GM23338 (cell line): ENCODE results near the gene ALG9. TPM values are rescaled to one million over a fixed set of nuclear protein-coding genes. Genes with fewer than 3 reads are reported as not detected.

Experiments used
- ATAC-seq: fragments of 200-7000 bp; cut with Tn5 transposase; 3 replicates; pipeline ENCODE4 v1.9.1; 2020
- DNase-seq: peaks from one replicate; pipeline ENCODE4 v3.0.0-alpha.2; 2015; ENCODE audit warnings: low spot score
- H2AFZ ChIP-seq: fragments of 200-600 bp; sonication (generic); 2 replicates; pipeline ENCODE4 v1.8.0; 2016; ENCODE audit warnings: antibody characterized with exemption, mild to moderate bottlenecking, moderate library complexity
- H3F3A ChIP-seq: fragments of 200-600 bp; sonication (generic); replicated peaks from 2 replicates; pipeline ENCODE4 v1.8.0; 2017; ENCODE audit warnings: antibody characterized with exemption, mixed run types, low read depth
- H3K27ac ChIP-seq: fragments of 200-600 bp; sonication (generic); 2 replicates; pipeline ENCODE4 v1.6.1; 2016; ENCODE audit warnings: low read depth
- H3K27me3 ChIP-seq: fragments of 200-600 bp; sonication (generic); 2 replicates; pipeline ENCODE4 v1.8.0; 2016; ENCODE audit warnings: mild to moderate bottlenecking, mixed run types, moderate library complexity; ENCODE audit not compliant: insufficient read depth
- H3K36me3 ChIP-seq: fragments of 200-600 bp; sonication (generic); 2 replicates; pipeline ENCODE4 v1.8.0; 2016; ENCODE audit warnings: mild to moderate bottlenecking; ENCODE audit not compliant: insufficient read depth
- H3K4me1 ChIP-seq: fragments of 200-600 bp; sonication (generic); 2 replicates; pipeline ENCODE4 v1.8.0; 2016; ENCODE audit warnings: mild to moderate bottlenecking, moderate library complexity; ENCODE audit not compliant: insufficient read depth
- H3K4me2 ChIP-seq: fragments of 200-600 bp; sonication (generic); 2 replicates; pipeline ENCODE4 v1.7.1; 2017; ENCODE audit warnings: mixed run types
- H3K4me3 ChIP-seq: fragments of 200-600 bp; sonication (generic); 2 replicates; pipeline ENCODE4 v1.6.1; 2016; ENCODE audit warnings: mixed run types
- H3K79me2 ChIP-seq: fragments of 200-600 bp; sonication (generic); replicated peaks from 2 replicates; pipeline ENCODE4 v1.8.0; 2017; ENCODE audit warnings: mild to moderate bottlenecking; ENCODE audit not compliant: insufficient read depth
- H3K9me2 ChIP-seq: fragments of 200-600 bp; sonication (generic); 2 replicates; pipeline ENCODE4 v1.8.0; 2017; ENCODE audit not compliant: insufficient read depth
- H4K20me1 ChIP-seq: fragments of 200-600 bp; sonication (generic); replicated peaks from 2 replicates; pipeline ENCODE4 v1.8.0; 2017; ENCODE audit warnings: mild to moderate bottlenecking; ENCODE audit not compliant: insufficient read depth
- H3K27ac Mint-ChIP-seq: 2 replicates; pipeline ENCODE4 v1.8.0; 2020; ENCODE audit warnings: inconsistent platforms, mild to moderate bottlenecking, moderate library complexity, mixed read lengths
- H3K27me3 Mint-ChIP-seq: 3 replicates; pipeline ENCODE4 v1.8.0; 2022; ENCODE audit warnings: low read depth, mild to moderate bottlenecking, moderate library complexity, mixed read lengths, inconsistent platforms; ENCODE audit not compliant: insufficient read depth, poor library complexity
- H3K36me3 Mint-ChIP-seq: 3 replicates; pipeline ENCODE4 v1.8.0; 2021; ENCODE audit warnings: low read depth, mild to moderate bottlenecking, inconsistent platforms, moderate library complexity, mixed read lengths
- H3K4me1 Mint-ChIP-seq: 3 replicates; pipeline ENCODE4 v1.8.0; 2020; ENCODE audit warnings: mild to moderate bottlenecking, inconsistent platforms, mixed read lengths
- H3K4me3 Mint-ChIP-seq: 3 replicates; pipeline ENCODE4 v1.8.0; 2021; ENCODE audit warnings: moderate library complexity, mild to moderate bottlenecking, inconsistent platforms, mixed read lengths
- H3K9me3 Mint-ChIP-seq: 3 replicates; pipeline ENCODE4 v1.8.0; 2020; ENCODE audit warnings: moderate library complexity, mild to moderate bottlenecking, inconsistent platforms, mixed read lengths
- CREB1 ChIP-seq: fragments of 250-450 bp; sonication (Bioruptor Pico); IDR thresholded peaks from 2 replicates; pipeline ENCODE4 v1.5.0; 2020; ENCODE audit warnings: low read depth, mild to moderate bottlenecking, moderate library complexity
- EZH2 ChIP-seq: fragments of 200-600 bp; sonication (generic); IDR thresholded peaks from one replicate; pipeline ENCODE4 v1.8.0; 2017; ENCODE audit warnings: antibody characterized with exemption, mild to moderate bottlenecking, low read depth; ENCODE audit not compliant: unreplicated experiment
- NANOG ChIP-seq: IDR thresholded peaks from 2 replicates; pipeline ENCODE4 v1.6.1; 2016; ENCODE audit warnings: antibody characterized with exemption, borderline replicate concordance
- ZNF114 ChIP-seq: fragments of 250-450 bp; sonication (Bioruptor Pico); IDR thresholded peaks from 2 replicates; pipeline ENCODE4 v1.5.0; 2020; ENCODE audit warnings: mild to moderate bottlenecking, moderate library complexity
- ZNF331 ChIP-seq: fragments of 250-450 bp; sonication (Bioruptor Pico); IDR thresholded peaks from 2 replicates; pipeline ENCODE4 v1.5.0; 2020; ENCODE audit warnings: low read depth, mild to moderate bottlenecking, moderate library complexity
- polyA plus RNA-seq: library from polyadenylated mRNA; unstranded; fragments of >200 nt; fragmentation: Nextera tagmentation; extraction: Ambion mirVana; gene quantifications from 2 replicates; pipeline ENCODE4 v1.2.1, GENCODE V29; 2016
- total RNA-seq: library from RNA; depleted of rRNA; stranded (reverse); fragments of >200 nt; shearing (Covaris generic); gene quantifications from 2 replicates; pipeline ENCODE4 v1.2.3, GENCODE V29; 2014
- TF ChIP-seq, protein P1 (sequence below): fragments of 250-450 bp; sonication (Bioruptor Pico); IDR thresholded peaks from 2 replicates; pipeline ENCODE4 v1.5.0; 2020; ENCODE audit warnings: mild to moderate bottlenecking, moderate library complexity
- TF ChIP-seq, protein P2 (sequence below), 2 experiments: fragments of 200-600 bp in 1 of 2; sonication (generic) in 1 of 2; conservative IDR thresholded peaks; 2 replicates each; pipeline versions ENCODE4 v1.5.1 to v1.6.1; 2016 to 2017; ENCODE audit warnings: antibody characterized with exemption in 2 of 2, low read depth in 2 of 2, mild to moderate bottlenecking in 2 of 2, moderate library complexity in 1 of 2
- TF ChIP-seq, protein P3 (sequence below): IDR thresholded peaks from 2 replicates; pipeline ENCODE4 v1.6.1; 2016; ENCODE audit warnings: antibody characterized with exemption

ALG9 gene
- total and polyA plus RNA-seq, 2 experiments from 2014 or later: 25.4 to 31.1 TPM

DNA sequence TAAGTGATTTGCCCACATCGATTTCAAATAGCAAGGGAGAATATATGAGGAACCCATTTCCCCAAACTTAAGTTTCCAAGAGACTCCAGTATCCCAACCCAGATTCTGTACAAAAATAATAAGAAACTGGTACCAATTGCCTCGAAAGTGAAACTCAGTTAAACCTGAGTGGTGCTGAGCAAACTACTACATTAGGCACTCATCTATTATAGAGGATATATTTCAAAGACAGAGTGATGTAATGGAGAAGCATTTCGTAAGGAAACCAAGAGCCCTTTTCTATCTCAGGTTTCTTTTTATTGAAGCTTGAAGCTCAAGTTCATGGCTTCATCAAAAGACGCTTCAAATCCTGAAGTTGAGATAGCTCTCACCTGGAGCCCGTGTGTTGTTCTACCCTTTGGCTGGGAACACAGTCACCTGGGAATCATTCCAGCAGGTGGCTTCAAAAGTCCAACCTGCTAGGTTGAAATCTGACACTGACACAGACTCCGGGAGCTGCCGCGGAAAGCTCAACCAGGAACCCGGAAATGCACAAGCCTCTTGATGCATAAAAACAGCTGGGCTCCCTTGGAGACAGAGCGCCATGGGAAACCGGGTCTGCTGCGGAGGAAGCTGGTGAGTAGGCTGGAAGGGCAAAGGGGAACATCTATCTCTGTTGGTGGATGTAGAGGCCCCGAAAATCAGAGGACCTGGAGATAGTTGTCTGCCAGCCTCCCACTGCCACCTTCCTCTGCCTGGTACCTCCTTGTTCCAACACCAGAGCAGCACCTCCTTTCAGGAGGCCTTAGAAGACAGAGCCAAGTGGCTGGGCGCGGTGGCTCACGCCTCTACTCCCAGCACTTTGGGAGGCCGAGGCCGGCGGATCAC, 47.2 kb upstream of the ALG9 start, which contains the start of gene C11orf52:
Gene C11orf52, plus strand, starts transcription at position 524 of the 867 bp plus-strand sequence. Its CDS starts 60 bp downstream, at position 584.
- H3K4me2 ChIP-seq: peak within 1 kb of the TSS; percentile 37
- peak; percentile 97 for DNase-seq
- H2AFZ ChIP-seq: no peak within 1 kb of the TSS

More for the DNA sequence above, 47.2 kb upstream of the ALG9 start, which contains the start of gene C11orf52:
- Histone ChIP-seq H3K27ac (0 out of 2 replicates have a peak within 1 kb of the TSS, but pooled peaks have one; percentile 0), H4K20me1 (no peaks in the 10 kb centered on the region), H3K9me2 (no peaks in the 10 kb centered on the region), H3K27me3 (no peaks in the 10 kb centered on the region), H3K36me3 (no peaks in the 10 kb centered on the region), H3F3A (peaks cover 3% of the 10 kb centered on the region; the same call in 1 of the 2 replicates), H3K4me3 (0 out of 2 replicates have a peak within 1 kb of the TSS, but pooled peaks have one; percentile 14), H3K79me2 (no peaks in the 10 kb centered on the region), H3K4me1 (peaks cover 27% of the 10 kb centered on the region)
- Mint-ChIP-seq H3K4me3 (peak within 1 kb of the TSS; percentile 55; the same call in 2 of the 3 replicates), H3K27ac (peak within 1 kb of the TSS; percentile 78), H3K9me3 (peaks cover 3% of the 10 kb centered on the region; the same call in 1 of the 3 replicates), H3K4me1 (peaks cover 31% of the 10 kb centered on the region), H3K27me3 (peaks cover 6% of the 10 kb centered on the region), H3K36me3 (no peaks in the 10 kb centered on the region)
- ATAC-seq: peak; percentile 97
- TF ChIP-seq, protein P1, sequence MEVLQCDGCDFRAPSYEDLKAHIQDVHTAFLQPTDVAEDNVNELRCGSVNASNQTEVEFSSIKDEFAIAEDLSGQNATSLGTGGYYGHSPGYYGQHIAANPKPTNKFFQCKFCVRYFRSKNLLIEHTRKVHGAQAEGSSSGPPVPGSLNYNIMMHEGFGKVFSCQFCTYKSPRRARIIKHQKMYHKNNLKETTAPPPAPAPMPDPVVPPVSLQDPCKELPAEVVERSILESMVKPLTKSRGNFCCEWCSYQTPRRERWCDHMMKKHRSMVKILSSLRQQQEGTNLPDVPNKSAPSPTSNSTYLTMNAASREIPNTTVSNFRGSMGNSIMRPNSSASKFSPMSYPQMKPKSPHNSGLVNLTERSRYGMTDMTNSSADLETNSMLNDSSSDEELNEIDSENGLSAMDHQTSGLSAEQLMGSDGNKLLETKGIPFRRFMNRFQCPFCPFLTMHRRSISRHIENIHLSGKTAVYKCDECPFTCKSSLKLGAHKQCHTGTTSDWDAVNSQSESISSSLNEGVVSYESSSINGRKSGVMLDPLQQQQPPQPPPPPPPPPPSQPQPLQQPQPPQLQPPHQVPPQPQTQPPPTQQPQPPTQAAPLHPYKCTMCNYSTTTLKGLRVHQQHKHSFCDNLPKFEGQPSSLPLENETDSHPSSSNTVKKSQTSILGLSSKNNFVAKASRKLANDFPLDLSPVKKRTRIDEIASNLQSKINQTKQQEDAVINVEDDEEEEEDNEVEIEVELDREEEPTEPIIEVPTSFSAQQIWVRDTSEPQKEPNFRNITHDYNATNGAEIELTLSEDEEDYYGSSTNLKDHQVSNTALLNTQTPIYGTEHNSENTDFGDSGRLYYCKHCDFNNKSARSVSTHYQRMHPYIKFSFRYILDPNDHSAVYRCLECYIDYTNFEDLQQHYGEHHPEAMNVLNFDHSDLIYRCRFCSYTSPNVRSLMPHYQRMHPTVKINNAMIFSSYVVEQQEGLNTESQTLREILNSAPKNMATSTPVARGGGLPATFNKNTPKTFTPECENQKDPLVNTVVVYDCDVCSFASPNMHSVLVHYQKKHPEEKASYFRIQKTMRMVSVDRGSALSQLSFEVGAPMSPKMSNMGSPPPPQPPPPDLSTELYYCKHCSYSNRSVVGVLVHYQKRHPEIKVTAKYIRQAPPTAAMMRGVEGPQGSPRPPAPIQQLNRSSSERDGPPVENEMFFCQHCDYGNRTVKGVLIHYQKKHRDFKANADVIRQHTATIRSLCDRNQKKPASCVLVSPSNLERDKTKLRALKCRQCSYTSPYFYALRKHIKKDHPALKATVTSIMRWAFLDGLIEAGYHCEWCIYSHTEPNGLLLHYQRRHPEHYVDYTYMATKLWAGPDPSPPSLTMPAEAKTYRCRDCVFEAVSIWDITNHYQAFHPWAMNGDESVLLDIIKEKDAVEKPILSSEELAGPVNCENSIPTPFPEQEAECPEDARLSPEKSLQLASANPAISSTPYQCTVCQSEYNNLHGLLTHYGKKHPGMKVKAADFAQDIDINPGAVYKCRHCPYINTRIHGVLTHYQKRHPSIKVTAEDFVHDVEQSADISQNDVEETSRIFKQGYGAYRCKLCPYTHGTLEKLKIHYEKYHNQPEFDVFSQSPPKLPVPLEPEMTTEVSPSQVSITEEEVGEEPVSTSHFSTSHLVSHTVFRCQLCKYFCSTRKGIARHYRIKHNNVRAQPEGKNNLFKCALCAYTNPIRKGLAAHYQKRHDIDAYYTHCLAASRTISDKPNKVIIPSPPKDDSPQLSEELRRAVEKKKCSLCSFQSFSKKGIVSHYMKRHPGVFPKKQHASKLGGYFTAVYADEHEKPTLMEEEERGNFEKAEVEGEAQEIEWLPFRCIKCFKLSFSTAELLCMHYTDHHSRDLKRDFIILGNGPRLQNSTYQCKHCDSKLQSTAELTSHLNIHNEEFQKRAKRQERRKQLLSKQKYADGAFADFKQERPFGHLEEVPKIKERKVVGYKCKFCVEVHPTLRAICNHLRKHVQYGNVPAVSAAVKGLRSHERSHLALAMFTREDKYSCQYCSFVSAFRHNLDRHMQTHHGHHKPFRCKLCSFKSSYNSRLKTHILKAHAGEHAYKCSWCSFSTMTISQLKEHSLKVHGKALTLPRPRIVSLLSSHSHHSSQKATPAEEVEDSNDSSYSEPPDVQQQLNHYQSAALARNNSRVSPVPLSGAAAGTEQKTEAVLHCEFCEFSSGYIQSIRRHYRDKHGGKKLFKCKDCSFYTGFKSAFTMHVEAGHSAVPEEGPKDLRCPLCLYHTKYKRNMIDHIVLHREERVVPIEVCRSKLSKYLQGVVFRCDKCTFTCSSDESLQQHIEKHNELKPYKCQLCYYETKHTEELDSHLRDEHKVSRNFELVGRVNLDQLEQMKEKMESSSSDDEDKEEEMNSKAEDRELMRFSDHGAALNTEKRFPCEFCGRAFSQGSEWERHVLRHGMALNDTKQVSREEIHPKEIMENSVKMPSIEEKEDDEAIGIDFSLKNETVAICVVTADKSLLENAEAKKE (CRISPR knock-in tag): peak; percentile 57; the same call in 1 of the 2 replicates
- TF ChIP-seq ZNF114: 0 out of 2 replicates have a peak, but pooled peaks have one; percentile 20
- TF ChIP-seq, protein P2, sequence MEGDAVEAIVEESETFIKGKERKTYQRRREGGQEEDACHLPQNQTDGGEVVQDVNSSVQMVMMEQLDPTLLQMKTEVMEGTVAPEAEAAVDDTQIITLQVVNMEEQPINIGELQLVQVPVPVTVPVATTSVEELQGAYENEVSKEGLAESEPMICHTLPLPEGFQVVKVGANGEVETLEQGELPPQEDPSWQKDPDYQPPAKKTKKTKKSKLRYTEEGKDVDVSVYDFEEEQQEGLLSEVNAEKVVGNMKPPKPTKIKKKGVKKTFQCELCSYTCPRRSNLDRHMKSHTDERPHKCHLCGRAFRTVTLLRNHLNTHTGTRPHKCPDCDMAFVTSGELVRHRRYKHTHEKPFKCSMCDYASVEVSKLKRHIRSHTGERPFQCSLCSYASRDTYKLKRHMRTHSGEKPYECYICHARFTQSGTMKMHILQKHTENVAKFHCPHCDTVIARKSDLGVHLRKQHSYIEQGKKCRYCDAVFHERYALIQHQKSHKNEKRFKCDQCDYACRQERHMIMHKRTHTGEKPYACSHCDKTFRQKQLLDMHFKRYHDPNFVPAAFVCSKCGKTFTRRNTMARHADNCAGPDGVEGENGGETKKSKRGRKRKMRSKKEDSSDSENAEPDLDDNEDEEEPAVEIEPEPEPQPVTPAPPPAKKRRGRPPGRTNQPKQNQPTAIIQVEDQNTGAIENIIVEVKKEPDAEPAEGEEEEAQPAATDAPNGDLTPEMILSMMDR (conservative IDR thresholded peaks at IDR 0.05; ENCODE audit: low read depth in 2 of 2): no peak
- TF ChIP-seq CREB1 (CRISPR knock-in tag): 0 out of 2 replicates have a peak, but pooled peaks have one; percentile 14
- TF ChIP-seq EZH2: no peak
- no peak for TF ChIP-seq ZNF331 (CRISPR knock-in tag)
- TF ChIP-seq NANOG: no peak
- TF ChIP-seq, protein P3, sequence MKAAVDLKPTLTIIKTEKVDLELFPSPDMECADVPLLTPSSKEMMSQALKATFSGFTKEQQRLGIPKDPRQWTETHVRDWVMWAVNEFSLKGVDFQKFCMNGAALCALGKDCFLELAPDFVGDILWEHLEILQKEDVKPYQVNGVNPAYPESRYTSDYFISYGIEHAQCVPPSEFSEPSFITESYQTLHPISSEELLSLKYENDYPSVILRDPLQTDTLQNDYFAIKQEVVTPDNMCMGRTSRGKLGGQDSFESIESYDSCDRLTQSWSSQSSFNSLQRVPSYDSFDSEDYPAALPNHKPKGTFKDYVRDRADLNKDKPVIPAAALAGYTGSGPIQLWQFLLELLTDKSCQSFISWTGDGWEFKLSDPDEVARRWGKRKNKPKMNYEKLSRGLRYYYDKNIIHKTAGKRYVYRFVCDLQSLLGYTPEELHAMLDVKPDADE: 0 out of 2 replicates have a peak, but pooled peaks have one; percentile 28
